Activated CD4-positive, alpha-beta T cell treated with anti-CD3 and anti-CD28 coated beads for 1 hour (primary cell): ENCODE results near the gene MED4.
"Not testable (repeated sequence)": the region's sequence is repeated elsewhere in the genome, so short reads cannot be mapped to it uniquely, and the experiment has no call there.

Source experiments
- DNase-seq: peaks from one replicate; pipeline ENCODE4 v3.0.0-alpha.2; 2020

The MED4 gene

DNA sequence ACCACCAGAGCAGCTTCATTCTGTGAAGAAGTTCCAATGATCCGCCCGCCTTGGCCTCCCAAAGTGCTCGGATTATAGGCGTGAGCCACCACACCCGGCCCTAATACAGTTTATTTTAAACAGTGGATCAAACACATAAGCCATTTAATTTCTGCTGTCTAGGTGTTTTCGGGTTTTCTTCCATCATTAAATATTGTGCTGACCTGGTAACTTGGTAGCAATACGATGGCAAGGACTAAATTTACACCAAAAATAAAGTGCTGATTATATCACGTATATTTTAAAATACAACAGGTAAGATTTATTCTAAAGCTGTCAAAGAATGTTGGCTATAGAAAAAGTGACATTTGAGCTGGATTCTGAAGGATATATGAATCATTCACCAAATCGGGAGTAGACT is 1.3 kb downstream of the MED4 start:
- no peak for DNase-seq

DNA sequence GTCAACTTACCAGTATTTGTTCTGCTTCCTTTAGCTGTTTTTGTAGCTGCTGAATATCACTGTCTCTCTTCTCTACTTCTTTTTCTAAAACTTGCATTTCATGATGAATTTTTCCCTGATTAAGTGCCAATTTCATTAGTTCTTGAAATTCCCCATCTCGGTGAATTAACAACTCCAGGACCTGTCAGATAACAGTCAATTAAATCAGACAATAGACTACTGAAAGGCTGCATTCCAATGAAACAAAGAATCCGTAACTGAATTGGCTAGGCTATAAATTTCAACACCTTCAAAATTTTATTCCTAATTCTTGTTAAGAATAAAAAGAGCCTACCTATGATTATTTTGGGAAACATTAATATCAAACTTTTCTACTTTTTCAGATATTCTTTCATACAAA is 8.6 kb downstream of the MED4 start:
- no peak for DNase-seq

DNA sequence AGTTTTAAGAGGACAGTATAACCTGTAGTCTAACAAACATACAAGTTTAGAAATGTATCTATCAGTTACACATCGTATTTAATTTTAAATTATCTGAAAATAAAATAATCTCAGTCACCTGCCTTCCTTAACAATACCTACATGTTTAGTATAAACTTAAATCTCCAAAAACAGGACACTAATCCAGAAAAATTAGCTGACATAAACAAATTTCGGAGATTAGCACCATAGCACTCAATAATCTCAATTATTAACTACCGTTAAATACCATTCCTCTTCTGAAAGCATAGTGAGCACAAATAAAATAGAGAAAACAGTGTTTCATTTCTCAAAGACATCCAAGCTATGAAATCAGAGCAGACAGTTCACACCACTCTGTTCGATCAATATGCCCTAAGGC is 13.2 kb downstream of the MED4 start:
- DNase-seq: no peak

DNA sequence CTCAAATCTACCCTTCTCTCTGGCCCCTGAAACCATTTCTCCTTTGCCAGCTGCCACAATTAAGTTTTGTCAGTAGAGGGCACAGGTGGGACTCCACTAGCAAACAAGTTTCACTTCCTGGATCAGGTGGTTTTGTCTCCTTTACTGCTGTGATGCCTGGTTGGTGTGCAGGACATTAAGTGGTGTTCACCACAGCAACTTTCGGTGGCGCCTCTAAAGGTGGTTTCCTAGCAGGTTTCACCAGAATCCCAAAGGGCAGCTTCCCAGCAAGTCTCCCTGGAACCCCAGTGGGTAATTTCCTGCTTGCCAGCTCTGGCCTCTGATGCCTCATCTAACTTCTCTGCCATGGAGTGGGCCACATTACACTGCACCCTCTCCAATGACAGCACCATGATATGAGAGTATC is 16.6 kb downstream of the MED4 start:
- DNase-seq: no peak

DNA sequence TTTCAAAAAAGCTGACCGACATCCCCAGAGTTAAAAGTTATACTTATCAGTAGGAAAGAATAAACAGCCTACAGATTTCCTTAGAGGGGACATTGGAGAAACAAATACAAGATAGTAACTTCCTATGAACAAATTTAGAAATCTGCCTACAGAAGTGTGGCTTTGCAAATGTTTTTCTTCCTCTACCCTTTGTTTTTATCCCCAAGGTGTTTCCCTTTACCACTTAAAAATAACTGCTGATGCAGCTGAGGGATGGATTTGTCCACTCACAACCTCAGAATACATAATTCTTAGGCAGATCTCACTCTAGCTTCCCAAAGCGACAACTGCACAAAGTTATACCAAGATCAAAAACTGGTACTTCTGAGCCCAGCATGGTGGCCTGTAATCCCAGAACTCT is 20.9 kb downstream of the MED4 start:
- DNase-seq: no peak

DNA sequence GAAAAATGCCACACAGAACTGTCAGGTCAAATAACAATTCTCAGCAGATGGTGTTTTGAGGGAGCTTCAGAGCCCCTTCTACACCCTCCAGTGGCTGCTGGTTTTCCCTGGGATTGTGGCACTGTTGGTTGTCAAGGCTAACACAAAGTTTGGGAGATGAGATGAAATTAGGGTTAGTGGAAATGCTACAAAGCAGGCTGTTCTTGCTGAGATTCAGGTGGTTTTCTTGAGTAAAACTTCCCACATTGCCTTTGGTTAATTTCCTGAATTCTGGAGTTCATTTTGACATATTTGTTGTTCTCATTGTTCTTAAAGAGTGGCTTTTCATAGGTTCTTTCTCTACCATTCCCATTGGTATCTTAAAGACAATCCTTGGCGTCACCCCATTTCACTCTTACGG is 22.1 kb downstream of the MED4 start:
- no peak for DNase-seq

DNA sequence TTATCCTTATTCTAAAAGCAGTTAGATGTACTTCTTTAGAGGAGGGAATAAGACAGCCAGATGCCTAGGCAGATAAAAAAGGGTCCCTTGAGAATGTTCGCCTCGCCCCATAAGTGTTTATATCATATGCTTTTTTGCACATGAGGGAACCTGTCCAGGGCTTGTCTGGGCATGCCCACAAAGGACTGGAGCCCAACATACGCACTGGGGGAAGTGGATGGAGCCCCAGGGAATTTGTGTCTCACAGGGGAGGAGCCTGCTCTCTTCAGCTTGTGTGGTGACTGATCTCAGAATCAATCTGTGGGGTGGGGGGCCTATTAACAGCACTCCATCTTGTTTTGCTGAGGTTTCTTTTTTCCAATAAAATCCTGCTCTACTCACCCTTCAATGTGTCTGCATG is 22.6 kb downstream of the MED4 start:
- no peak for DNase-seq

DNA sequence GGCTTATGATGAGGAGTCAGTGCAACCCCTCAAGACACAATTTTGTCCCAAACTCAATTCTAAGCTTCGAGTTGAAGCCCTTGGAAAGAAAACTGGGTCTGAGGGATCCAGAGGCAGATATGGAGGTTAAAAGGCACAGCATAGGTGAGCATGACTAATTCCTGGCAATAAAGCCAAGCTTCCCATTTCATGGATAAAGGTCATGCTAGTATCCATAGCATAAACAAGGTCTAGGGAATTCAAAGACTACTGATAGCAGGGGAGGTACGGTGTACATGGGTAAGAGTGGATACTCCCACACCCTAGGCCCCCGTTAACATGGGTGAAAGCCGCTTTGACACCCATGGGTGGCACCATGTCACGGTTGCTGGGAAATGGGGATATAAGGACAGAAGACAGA is 24.0 kb downstream of the MED4 start:
- no peak for DNase-seq

DNA sequence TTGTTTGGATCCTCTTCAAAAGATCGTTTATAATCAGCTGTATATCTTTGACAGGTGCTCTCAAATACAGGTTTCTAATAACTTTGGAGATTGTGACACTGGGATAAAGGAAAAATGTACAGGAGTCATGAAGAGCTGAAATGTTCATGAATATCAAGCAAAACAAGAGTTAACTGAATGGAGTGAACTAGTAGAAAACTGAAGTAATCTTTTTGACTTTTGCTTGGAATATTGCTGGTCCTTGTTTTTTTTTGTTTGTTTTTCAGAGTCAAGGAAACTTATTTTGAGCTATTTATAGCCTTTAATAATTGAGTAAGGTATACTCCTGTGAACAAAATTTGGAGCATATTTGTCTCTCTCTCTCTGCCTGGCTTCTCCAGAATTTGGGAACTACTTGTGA is 25.3 kb downstream of the MED4 start:
- no peak for DNase-seq

DNA sequence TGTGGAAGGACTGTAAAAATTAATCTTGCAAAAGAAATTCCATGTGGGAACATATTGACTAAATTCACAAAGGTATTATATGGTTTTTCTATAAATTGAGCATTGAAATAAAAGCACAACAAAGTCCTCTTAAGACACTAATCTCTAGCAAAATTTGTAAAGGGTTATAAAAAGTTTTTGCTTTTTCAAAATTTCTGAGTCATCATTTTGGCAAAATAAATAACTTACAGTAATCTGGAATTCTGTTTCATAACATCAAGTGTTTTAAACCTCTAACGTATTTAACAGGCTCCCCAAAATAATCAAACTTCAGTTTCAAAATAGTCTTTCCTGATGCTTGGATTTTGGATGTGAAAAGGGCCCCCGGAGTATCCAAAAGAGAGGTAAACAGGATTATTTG is 26.0 kb downstream of the MED4 start:
- no peak for DNase-seq

DNA sequence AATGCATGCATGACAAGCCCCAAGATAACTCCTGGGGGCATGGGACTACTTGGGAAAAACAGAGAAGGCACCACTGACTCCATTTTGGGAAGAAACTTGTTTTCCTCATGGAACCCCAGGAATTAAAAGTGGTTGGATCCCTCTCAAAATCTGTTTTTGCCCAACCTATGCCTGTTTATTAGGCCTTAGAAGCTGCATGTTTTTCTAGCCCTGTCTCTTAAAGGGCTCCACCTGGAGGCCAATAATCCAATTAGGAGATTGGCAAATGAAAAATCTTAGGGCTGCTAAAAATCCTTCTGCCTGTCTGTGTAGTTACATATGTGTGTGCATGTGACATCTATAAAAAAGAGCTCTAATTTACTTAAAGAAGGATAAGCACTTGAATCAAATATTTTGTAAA is 26.9 kb downstream of the MED4 start:
- no peak for DNase-seq

DNA sequence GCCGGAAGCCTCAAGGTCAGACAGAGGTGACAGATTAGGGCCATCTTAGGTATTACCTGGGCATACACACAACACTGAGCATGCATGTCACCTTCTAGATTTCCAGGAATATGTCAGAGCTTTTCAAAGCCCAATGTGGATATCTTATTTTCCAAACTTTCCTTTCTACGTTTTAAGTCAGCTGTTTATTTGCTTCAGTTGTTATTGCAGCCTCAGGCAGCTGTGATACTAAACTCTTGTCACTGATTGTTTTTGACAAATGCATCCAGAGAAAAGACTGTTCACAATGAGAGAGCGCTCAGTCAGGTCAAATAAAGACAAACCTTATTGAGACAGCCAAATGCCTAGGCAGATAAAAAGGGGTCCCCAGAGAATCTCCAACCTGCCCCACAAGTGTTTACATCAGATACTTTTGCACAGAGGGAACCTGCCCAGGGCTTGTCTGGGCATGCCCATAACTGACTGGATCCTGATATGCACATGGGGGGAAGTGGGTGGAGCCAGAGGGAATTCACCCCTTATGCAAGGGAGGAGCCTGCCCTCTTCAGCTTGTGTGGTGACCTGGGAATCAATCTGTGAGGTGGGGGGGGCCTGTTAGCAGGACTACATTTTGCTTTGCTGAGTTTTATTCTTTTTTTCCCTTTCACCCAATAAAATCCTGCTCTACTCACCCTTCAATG is 28.5 kb downstream of the MED4 start:
- no peak for DNase-seq

DNA sequence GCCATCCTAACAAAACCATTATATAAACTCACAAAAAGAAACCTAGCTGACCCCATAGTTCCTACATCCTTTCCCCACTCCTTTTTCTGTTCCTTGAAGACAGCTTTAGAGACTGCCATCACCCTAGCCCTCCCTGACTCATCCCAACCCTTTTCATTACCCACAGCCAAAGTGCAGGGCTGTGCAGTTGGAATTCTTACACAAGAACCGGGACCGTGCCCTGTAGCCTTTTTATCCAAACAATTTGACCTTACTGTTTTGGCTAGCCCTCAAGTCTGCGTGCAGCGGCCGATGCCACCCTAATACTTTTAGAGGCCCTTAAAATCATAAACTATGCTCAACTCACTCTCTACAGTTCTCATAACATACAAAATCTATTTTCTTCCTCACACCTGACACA is 35.0 kb downstream of the MED4 start:
- DNase-seq: not testable (repeated sequence)

DNA sequence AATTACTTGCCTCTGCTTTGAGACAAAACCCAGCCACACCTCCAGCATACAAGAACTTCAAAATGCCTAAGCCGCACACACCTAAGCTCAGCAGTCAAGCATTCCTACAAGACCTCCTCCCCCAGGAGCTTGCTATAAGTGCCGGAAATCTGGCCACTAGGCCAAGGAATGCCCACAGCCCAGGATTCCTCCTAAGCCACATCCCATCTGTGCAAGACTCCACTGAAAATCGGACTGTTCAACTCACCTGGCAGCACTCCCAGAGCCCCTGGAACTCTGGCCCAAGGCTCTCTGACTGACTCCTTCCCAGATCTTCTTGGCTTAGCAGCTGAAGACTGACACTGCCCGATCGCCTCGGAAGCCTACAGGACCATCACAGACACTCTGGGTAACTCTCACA is 36.4 kb downstream of the MED4 start:
- not testable (repeated sequence) for DNase-seq

DNA sequence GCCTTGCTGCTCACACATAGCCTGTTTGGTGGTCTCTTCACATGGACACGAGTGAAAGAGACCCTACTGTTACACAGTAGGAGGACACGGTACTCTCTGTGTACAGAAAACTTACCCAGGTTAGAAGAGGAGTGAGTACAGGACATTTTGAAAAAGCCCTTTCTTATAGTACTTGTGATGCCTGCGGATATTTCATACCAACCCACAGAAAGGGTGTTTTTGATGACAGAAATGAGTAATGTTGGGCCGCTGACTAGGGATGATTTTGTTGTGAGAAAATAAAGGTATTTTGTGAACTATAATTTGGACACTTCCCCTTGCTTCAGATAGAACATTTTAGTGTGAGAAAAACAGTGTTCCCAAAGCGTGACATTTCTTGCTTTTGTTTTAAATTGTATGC is 39.2 kb downstream of the MED4 start:
- no peak for DNase-seq

DNA sequence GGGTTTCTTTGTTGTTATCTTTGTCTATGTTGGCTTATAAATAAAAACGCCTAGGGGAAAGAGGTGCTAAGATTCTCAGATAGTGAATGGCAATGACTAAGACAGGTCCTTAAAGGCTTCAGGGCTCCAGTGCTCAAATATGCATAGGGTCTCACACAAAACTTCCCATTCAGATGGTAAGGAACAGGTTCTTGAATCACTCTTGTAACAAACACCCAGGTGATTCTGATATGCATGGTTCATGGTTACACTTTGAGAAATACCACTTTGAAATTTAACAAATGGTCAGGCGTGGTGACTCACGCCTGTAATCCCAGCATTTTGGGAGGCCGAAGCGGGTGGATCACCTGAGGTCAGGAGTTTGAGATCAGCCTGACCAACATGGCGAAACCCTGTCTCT is 40.3 kb downstream of the MED4 start:
- DNase-seq: no peak

DNA sequence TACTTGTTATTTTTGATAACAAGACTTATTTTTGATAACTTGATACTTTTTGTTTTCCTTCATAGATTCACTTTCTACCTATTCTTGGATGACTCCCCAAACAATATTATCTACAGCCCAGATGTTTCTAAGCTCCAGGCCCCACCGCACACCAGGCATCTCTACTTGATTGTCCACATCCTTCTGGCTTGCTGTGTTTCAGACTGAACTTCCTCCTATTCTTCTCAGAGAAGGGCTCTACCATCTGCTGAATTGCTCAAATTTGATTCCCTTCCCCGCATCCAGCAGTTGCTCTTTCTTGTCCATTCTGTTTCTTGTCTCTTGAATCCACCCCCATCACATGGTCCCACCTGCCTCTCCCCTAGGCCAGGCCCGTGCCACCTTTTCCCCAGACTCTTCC is 44.4 kb downstream of the MED4 start:
- no peak for DNase-seq

DNA sequence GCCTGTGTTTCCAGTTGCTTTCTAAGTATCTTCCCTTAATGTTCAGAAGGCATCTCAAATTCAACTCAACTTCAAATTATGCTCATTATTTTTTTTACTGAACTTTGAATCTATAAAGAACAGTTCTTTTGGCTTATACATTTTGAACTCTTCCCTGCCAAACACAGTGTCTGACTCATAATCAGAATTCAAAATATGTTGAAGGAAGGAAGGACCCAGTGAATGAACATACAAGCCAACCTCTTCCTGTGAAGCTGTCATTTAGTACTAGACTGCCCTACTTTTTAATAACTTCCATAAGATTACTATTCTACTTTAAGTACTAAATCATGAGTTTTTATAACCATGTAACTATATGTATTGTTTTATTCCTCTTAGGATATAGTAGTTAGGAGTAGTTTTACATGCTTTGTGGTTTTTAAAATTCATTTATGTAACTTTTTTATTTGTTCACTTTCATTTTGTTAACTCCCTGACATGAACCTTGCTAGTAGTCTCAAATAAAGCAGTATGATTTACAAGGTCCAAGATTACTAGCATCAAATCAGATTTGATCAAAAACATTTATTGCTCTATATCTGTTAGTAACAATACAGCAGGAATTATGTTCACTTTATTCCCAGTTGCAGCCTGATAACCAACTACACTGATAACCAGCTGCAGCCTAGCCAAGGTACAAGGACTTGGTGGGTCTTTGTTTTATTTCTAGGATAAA is 51.0 kb downstream of the MED4 start:
- DNase-seq: no peak

DNA sequence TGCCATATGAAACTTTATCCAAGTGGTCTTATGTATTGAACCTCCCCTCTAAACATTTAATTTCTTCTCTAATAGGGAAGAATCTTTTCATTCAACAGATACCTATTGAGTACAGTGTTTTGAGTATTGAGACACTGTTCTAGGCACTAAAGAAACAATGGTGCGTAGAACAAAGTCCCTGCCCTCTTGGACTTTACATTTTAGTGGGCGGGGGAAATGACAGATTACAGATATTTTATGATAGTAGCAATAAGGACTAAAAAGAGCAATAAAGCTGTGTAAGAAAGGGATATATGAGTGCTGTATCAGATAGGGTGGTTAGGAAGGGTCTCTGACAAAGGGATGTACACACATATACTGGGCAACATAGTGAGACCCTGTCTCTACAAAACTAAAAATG is 52.0 kb downstream of the MED4 start:
- DNase-seq: no peak

DNA sequence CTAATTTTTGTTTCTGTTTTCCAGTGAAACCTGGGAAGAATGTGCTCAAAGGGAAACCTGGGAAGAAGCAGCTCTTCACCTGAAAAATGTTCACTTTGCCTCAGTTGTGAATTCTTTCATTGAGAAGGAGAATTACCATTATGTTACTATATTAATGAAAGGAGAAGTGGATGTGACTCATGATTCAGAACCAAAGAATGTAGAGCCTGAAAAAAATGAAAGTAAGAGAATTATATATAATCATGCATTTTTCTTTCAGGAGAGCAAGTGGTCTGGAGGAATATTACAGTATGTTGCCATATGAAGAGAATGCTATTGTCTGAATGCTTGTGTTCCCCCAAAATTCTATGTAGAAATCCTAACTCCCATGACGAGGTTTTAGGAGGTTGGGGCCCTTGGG is 54.0 kb downstream of the MED4 start:
- no peak for DNase-seq

DNA sequence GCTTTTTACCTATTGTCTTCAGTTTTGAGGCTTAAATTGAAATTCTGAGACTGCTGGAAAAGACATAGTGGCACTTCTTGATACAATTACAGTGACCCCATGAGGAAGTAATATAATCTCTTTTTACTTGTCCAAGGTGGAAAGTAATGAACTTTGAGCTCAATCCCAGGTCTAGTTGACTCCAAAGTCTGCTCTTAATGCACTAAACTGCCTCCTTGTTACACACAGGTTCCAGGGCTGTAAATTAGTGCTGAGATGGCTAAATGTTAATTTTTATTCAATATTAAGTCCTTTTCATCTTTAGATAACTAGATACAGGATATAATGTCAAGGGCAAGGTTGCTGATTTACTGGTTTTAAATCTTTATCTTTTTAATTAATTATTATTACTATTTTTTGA is 54.9 kb downstream of the MED4 start:
- DNase-seq: no peak

DNA sequence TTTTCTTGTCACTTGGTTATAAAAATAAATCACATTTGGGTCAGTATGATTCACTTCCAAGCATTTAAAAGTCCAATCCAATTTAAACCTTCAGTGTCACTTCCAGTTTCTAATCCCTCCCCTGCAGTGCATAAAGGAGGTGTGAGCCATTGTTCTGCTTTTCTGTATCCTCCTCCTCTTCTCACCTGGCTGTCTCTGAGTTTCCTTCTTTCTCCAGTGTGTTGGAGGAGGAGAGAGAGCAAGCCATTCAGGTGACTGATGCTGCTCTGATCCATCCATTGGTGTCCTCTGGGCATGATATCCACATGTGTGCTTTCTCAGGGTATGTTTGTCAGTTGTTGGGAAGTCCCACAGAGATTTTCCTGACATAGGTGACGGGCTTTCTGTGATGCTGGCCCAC is 56.1 kb downstream of the MED4 start:
- DNase-seq: no peak

DNA sequence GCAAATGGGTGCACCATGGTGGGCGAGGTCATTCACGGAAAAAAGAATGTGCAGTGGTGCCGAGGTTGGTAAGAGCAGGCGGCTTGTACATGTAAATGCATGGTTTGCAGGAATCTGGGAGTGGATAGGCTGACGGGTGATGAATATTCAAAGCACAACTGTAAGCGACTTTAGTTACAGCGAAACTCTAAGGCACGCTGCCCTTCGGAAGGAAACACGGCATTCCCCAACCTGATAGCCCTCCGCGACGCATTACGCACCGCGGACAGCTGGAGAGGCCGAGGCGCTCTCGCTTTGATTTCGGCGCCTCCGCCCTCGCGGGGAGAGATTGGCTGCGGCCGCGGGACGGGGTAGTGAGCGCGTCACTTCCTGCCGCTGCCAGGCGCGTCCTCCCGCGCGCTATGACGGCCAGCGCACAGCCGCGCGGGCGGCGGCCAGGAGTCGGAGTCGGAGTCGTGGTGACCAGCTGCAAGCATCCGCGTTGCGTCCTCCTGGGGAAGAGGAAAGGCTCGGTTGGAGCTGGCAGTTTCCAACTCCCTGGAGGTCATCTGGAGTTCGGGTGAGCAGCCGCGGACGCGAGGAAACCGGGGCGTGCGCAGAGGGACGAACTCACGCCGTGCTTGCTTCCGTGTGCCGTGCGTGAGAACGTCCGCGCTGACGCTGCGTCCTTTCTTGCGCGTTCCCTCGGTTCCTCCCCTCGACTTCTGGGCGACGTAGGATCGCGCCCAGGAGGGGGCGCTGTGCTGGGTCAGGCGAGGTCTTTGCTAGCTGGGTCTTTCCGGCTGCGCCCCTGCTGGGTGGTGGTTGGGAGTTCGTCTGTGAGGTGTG is 57.3 kb downstream of the MED4 start, which contains the start of gene NUDT15:
NUDT15 (plus strand) TSS at position 381 of the 828 bp plus-strand sequence; CDS start at position 402, 21 bp downstream.
- peak; percentile 91 for DNase-seq

DNA sequence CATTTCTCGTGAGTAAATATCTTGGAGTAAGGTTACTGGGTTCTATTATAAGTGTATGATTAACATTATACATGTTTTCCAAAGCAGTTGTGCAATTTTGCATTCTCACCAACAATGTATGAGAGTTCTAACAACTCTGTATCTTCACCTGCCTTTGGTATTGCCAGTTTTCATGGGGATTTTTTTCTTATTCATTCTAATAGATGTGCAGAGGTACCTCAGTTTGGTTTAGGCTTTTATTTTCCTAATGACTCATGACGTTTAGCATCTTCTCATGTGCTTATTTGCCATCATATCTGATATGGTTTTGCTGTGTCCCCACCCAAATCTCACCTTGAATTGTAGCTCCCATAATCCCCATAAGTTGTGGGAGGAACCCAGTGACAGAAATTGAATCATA is 65.0 kb downstream of the MED4 start:
- DNase-seq: no peak
